SK-N-SH (cell line): Measurements from ENCODE around the gene ZBTB1. TPM values are rescaled to one million over a fixed set of nuclear protein-coding genes. Genes with fewer than 3 reads are reported as not detected.
"Not testable (repeated sequence)": the region's sequence is repeated elsewhere in the genome, so short reads cannot be mapped to it uniquely, and the experiment has no call there.

Experiments
- CTCF ChIA-PET: fragments of 300-600, 350-600 bp; formaldehyde crosslinking; extraction: SDS; loops from one replicate; lab custom pipeline; 2021; lab: Yijun Ruan, JAX
- POLR2A ChIA-PET: fragments of 350-600 bp; sonication (Branson Sonifier 250); formaldehyde crosslinking; extraction: SDS; loops from one replicate; lab custom pipeline; 2020; ENCODE audit warnings: antibody characterized with exemption, inconsistent platforms; lab: Yijun Ruan, JAX
- DNase-seq: peaks from one replicate; pipeline ENCODE4 v3.0.0; 2012
- H2AFZ ChIP-seq: fragments of 200-600 bp; sonication (generic); 2 replicates; pipeline ENCODE4 v1.8.1; 2016; ENCODE audit warnings: antibody characterized with exemption, mild to moderate bottlenecking, low read depth
- H3F3A ChIP-seq: fragments of 200-600 bp; sonication (generic); replicated peaks from 2 replicates; pipeline ENCODE3; 2016; ENCODE audit warnings: antibody characterized with exemption, mild to moderate bottlenecking; ENCODE audit not compliant: insufficient read depth
- H3K27ac ChIP-seq, 2 experiments: fragments of 200-500 bp in 1 of 2; fragments of 200-600 bp in 1 of 2; sonication (Bioruptor generic) in 1 of 2; sonication (generic), shearing (Covaris generic) in 1 of 2; 2 replicates each; pipeline versions ENCODE4 v1.5.1 to v1.6.1; 2014 to 2016; ENCODE audit warnings: low read depth in 2 of 2, inconsistent platforms in 1 of 2, low read length in 1 of 2, mild to moderate bottlenecking in 1 of 2, mixed read lengths in 1 of 2
- H3K27me3 ChIP-seq: fragments of 200-600 bp; sonication (generic), shearing (Covaris generic); 2 replicates; pipeline ENCODE4 v1.6.1; 2016; ENCODE audit warnings: mixed run types; ENCODE audit not compliant: insufficient read depth
- H3K36me3 ChIP-seq, 2 experiments: fragments of 200-500 bp in 1 of 2; fragments of 200-600 bp in 1 of 2; sonication (Bioruptor generic) in 1 of 2; sonication (generic) in 1 of 2; replicated peaks in 1 of 2; 2 replicates each; pipeline versions ENCODE3 to v1.5.1; 2014 to 2016; ENCODE audit warnings: low read length in 1 of 2, mild to moderate bottlenecking in 1 of 2; ENCODE audit not compliant: insufficient read depth in 2 of 2, control insufficient read depth in 1 of 2
- H3K4me1 ChIP-seq, 2 experiments: fragments of 200-500 bp in 1 of 2; fragments of 200-600 bp in 1 of 2; sonication (Bioruptor generic) in 1 of 2; sonication (generic), shearing (Covaris generic) in 1 of 2; 2 replicates each; pipeline versions ENCODE4 v1.5.1 to v1.6.1; 2014 to 2016; ENCODE audit warnings: low read depth in 1 of 2, low read length in 1 of 2, mixed run types in 1 of 2; ENCODE audit not compliant: insufficient read depth in 2 of 2, control insufficient read depth in 1 of 2
- H3K4me2 ChIP-seq: fragments of 200-600 bp; sonication (generic), shearing (Covaris generic); 2 replicates; pipeline ENCODE4 v1.6.1; 2017; ENCODE audit warnings: mixed run types
- H3K4me3 ChIP-seq, 2 experiments: fragments of 200-500 bp in 1 of 2; fragments of 200-600 bp in 1 of 2; sonication (Bioruptor generic) in 1 of 2; sonication (generic), shearing (Covaris generic) in 1 of 2; 2 replicates each; pipeline versions ENCODE4 v1.5.1 to v1.8.1; 2014 to 2016; ENCODE audit warnings: low read depth in 2 of 2, inconsistent platforms in 1 of 2, low read length in 1 of 2, mild to moderate bottlenecking in 1 of 2, mixed read lengths in 1 of 2, moderate library complexity in 1 of 2
- H3K79me2 ChIP-seq: fragments of 200-600 bp; sonication (generic); 2 replicates; pipeline ENCODE4 v1.8.1; 2017; ENCODE audit warnings: mild to moderate bottlenecking; ENCODE audit not compliant: insufficient read depth
- H3K9ac ChIP-seq: fragments of 200-600 bp; sonication (generic); 2 replicates; pipeline ENCODE4 v1.6.1; 2017; ENCODE audit warnings: mixed run types
- H3K9me2 ChIP-seq: fragments of 200-600 bp; sonication (generic); 2 replicates; pipeline ENCODE4 v1.6.1; 2017; ENCODE audit warnings: mixed run types
- H3K9me3 ChIP-seq: fragments of 200-600 bp; sonication (generic); 2 replicates; pipeline ENCODE4 v1.6.1; 2017; ENCODE audit warnings: mixed run types, mild to moderate bottlenecking, moderate library complexity
- H4K20me1 ChIP-seq: fragments of 200-600 bp; sonication (generic); 2 replicates; pipeline ENCODE4 v1.6.1; 2017; ENCODE audit warnings: mild to moderate bottlenecking, mixed run types; ENCODE audit not compliant: insufficient read depth
- EZH2phosphoT487 ChIP-seq: fragments of 200-600 bp; sonication (generic); IDR thresholded peaks from 2 replicates; pipeline ENCODE4 v1.6.1; 2017; ENCODE audit warnings: low read depth, mixed run types, mild to moderate bottlenecking, antibody characterized with exemption, moderate library complexity, borderline replicate concordance
- FOXJ3 ChIP-seq: sonication (generic); formaldehyde crosslinking; IDR thresholded peaks from 2 replicates; pipeline ENCODE4 v1.5.1; 2020; ENCODE audit warnings: mild to moderate bottlenecking, missing genetic modification reagents
- GATA2 ChIP-seq: sonication (generic); formaldehyde crosslinking; IDR thresholded peaks from 2 replicates; pipeline ENCODE4 v1.5.0; 2020; ENCODE audit warnings: mild to moderate bottlenecking, missing genetic modification reagents
- IRF3 ChIP-seq: fragments of 150-350 bp; IDR thresholded peaks from 2 replicates; pipeline ENCODE4 v1.6.1; 2016; ENCODE audit warnings: mild to moderate bottlenecking, low read depth, low read length
- MAX ChIP-seq: IDR thresholded peaks from 2 replicates; pipeline ENCODE4 v1.4.0; 2012; ENCODE audit warnings: low read depth
- POLR2AphosphoS5 ChIP-seq: IDR thresholded peaks from 2 replicates; pipeline ENCODE4 v1.6.1; 2012; ENCODE audit warnings: low read depth, low read length
- RAD21 ChIP-seq: IDR thresholded peaks from 2 replicates; pipeline ENCODE4 v1.6.1; 2012; ENCODE audit warnings: mild to moderate bottlenecking, low read length
- RFX5 ChIP-seq: IDR thresholded peaks from 2 replicates; pipeline ENCODE4 v1.6.1; 2012; ENCODE audit warnings: mild to moderate bottlenecking, improper control_type of control experiment, low read length
- TAF1 ChIP-seq: IDR thresholded peaks from 2 replicates; pipeline ENCODE4 v1.6.1; 2012; ENCODE audit warnings: low read depth, mild to moderate bottlenecking, low read length, moderate library complexity, borderline replicate concordance
- TCF12 ChIP-seq: IDR thresholded peaks from 2 replicates; pipeline ENCODE4 v1.4.0; 2012
- USF1 ChIP-seq: IDR thresholded peaks from 2 replicates; pipeline ENCODE4 v1.4.0; 2012; ENCODE audit warnings: low read depth, borderline replicate concordance
- ZBTB33 ChIP-seq: IDR thresholded peaks from 2 replicates; pipeline ENCODE4 v1.4.0; 2012; ENCODE audit warnings: low read depth, borderline replicate concordance
- WGBS: methylation state at CpG from one replicate; pipeline ENCODE4 v1.1.6; 2017; ENCODE audit warnings: low lambda C conversion rate; 5-methylcytosine and 5-hydroxymethylcytosine counted together
- polyA plus RNA-seq, 3 experiments: library from polyadenylated mRNA; depleted of rRNA; stranded (reverse); fragments of >200 nt; gene quantifications; 2 replicates each; pipeline ENCODE4 v1.2.3, GENCODE V29; 2012

The ZBTB1 gene
- polyA plus RNA-seq, 1 of the 3 experiments (the other 2 are of a cell fraction) = 12.7 TPM

- H3K4me3 ChIP-seq = no peak overlapping the region
- no peak overlapping the region for H2AFZ ChIP-seq
- no peaks in the 10 kb centered on the region for H3K4me1 ChIP-seq
- ChIA-PET POLR2A (no interaction called here), CTCF (interaction anchor here (1.0 to 1.2 kb wide), 2 partner anchors 14 to 83 kb away, joined by 4 read pairs; partner anchors contain the start of gene HSPA2)
- no peaks in the 10 kb centered on the region for H3K27me3 ChIP-seq
- WGBS = 83% methylated on average over 4 of the region's 4 CpGs
- no peaks in the 10 kb centered on the region for H4K20me1 ChIP-seq
- H3K9me3 ChIP-seq = no peaks in the 10 kb centered on the region
- H3K9me2 ChIP-seq = no peaks in the 10 kb centered on the region
- no peak overlapping the region for H3K27ac ChIP-seq
- H3K36me3 ChIP-seq = no peaks in the 10 kb centered on the region
- H3K79me2 ChIP-seq = no peaks in the 10 kb centered on the region
- H3K9ac ChIP-seq = no peak overlapping the region
- no peaks in the 10 kb centered on the region for H3F3A ChIP-seq
- H3K4me2 ChIP-seq = no peak overlapping the region
- no peak for DNase-seq
- TF ChIP-seq GATA2 (CRISPR knock-in tag) (no peak), POLR2AphosphoS5 (no peak), TCF12 (no peak), FOXJ3 (CRISPR knock-in tag) (no peak), IRF3 (no peak), EZH2phosphoT487 (no peak)
These were observed 50.0 kb downstream of the ZBTB1 start for GRCh38 chr14:64554556-64554955.

- TF ChIP-seq ZBTB33 (no peak), RAD21 (no peak), MAX (no peak), IRF3 (no peak), EZH2phosphoT487 (no peak), TAF1 (no peak), USF1 (no peak), RFX5 (no peak)
- H3K36me3 ChIP-seq = no peaks in the 10 kb centered on the region
- ChIA-PET CTCF (interaction anchor here (1.1 kb wide), 1 partner anchor 178 kb away, joined by 3 read pairs; no protein-coding TSS in a partner anchor), POLR2A (no interaction called here)
- no peaks in the 10 kb centered on the region for H4K20me1 ChIP-seq
- 85% methylated on average over 5 of the region's 5 CpGs for WGBS
- H3K27me3 ChIP-seq = no peaks in the 10 kb centered on the region
- no peaks in the 10 kb centered on the region for H3K79me2 ChIP-seq
- no peaks in the 10 kb centered on the region for H3K9me2 ChIP-seq
- no peak overlapping the region for H3K4me2 ChIP-seq
- H3K27ac ChIP-seq = no peak overlapping the region
- no peak overlapping the region for H3K4me3 ChIP-seq
- H2AFZ ChIP-seq = no peak overlapping the region
- H3K9ac ChIP-seq = no peak overlapping the region
- H3K4me1 ChIP-seq = no peaks in the 10 kb centered on the region
- DNase-seq = no peak
- H3K9me3 ChIP-seq = no peaks in the 10 kb centered on the region
- no peaks in the 10 kb centered on the region for H3F3A ChIP-seq
These were observed 52.0 kb downstream of the ZBTB1 start for GRCh38 chr14:64556526-64556925.

GRCh38 chr14:64558216-64558615 lies 53.6 kb downstream of the ZBTB1 start:
- DNase-seq, H3K27me3 ChIP-seq, H3F3A ChIP-seq, H3K4me1 ChIP-seq, H3K9ac ChIP-seq, H3K4me2 ChIP-seq, POLR2A ChIA-PET, H3K9me3 ChIP-seq, H4K20me1 ChIP-seq, H3K36me3 ChIP-seq, H2AFZ ChIP-seq, H3K79me2 ChIP-seq, H3K4me3 ChIP-seq, H3K9me2 ChIP-seq, H3K27ac ChIP-seq: not testable (repeated sequence)
- CTCF ChIA-PET = interaction anchor here (1.1 kb wide), 1 partner anchor 20 kb away, joined by 3 read pairs; no protein-coding TSS in a partner anchor
- WGBS = 85% methylated on average over 2 of the region's 2 CpGs
